ENCODE results near the gene EVX2. TPM values are rescaled to one million over a fixed set of nuclear protein-coding genes. Genes with fewer than 3 reads are reported as not detected.

The EVX2 gene
- total RNA-seq = not detected

- ATAC-seq (no peak), DNase-seq (no peak)
- peaks cover 12% of the 10 kb centered on the region for H3K4me1 Mint-ChIP-seq (ENCODE audit: low read depth)
- peak within 1 kb of the TSS; percentile 28 for H3K4me3 Mint-ChIP-seq
- H3K27ac Mint-ChIP-seq = no peak within 1 kb of the TSS
- ChIA-PET POLR2A (no interaction called here), CTCF (interaction anchor here (1.3 kb wide), 1 partner anchor 43 kb away, joined by 3 read pairs; no protein-coding TSS in a partner anchor)
- peaks cover 86% of the 10 kb centered on the region for H3K27me3 Mint-ChIP-seq
- no peak for TF ChIP-seq CTCF (IDR thresholded peaks at IDR 0.05)
- intact Hi-C loops (cut with micrococcal nuclease) = no loop called here
- H3K9me3 Mint-ChIP-seq = peaks cover 18% of the 10 kb centered on the region
- peaks cover 25% of the 10 kb centered on the region for H3K36me3 Mint-ChIP-seq (ENCODE audit: low read depth)
Observed at GRCh38 chr2:176083796-176084261, at the start of gene EVX2. Gene EVX2, minus strand, starts transcription at chr2:176083962. Its CDS starts 186 bp downstream, at chr2:176083776.

- ChIA-PET CTCF (interaction anchor here (0.9 to 9.8 kb wide), 7 partner anchors 20 to 1015 kb away, joined by 3 to 95 read pairs (median 3); no protein-coding TSS in a partner anchor), POLR2A (interaction anchor here (0.7 kb wide), 1 partner anchor 386 kb away, joined by 3 read pairs; no protein-coding TSS in a partner anchor)
- ATAC-seq = no peak
- no peaks in the 10 kb centered on the region for H3K36me3 Mint-ChIP-seq (ENCODE audit: low read depth)
- no peak for DNase-seq
- no peaks in the 10 kb centered on the region for H3K9me3 Mint-ChIP-seq
- intact Hi-C loops (cut with micrococcal nuclease) = loop anchor here (5.0 kb wide), 2 partner anchors 39 to 504 kb away; no protein-coding TSS in a partner anchor
- no peak overlapping the region for H3K27ac Mint-ChIP-seq
- peaks cover 78% of the 10 kb centered on the region for H3K27me3 Mint-ChIP-seq
- H3K4me1 Mint-ChIP-seq (ENCODE audit: low read depth) = peaks cover 26% of the 10 kb centered on the region
- no peak for TF ChIP-seq CTCF (IDR thresholded peaks at IDR 0.05)
- H3K4me3 Mint-ChIP-seq = no peak overlapping the region
Observed at GRCh38 chr2:176133389-176133788, 49.6 kb upstream of the EVX2 start.

- no peaks in the 10 kb centered on the region for H3K36me3 Mint-ChIP-seq (ENCODE audit: low read depth)
- peak overlapping the region; percentile 64 for H3K4me3 Mint-ChIP-seq
- peaks cover 78% of the 10 kb centered on the region for H3K27me3 Mint-ChIP-seq
- ATAC-seq (no peak), DNase-seq (no peak)
- H3K9me3 Mint-ChIP-seq = no peaks in the 10 kb centered on the region
- no peak overlapping the region for H3K27ac Mint-ChIP-seq
- peaks cover 32% of the 10 kb centered on the region for H3K4me1 Mint-ChIP-seq (ENCODE audit: low read depth)
- no peak for TF ChIP-seq CTCF (IDR thresholded peaks at IDR 0.05)
- ChIA-PET POLR2A (interaction anchor here (0.6 to 1.6 kb wide), 7 partner anchors 10 to 1908 kb away, joined by 3 to 4 read pairs (median 3); partner anchors contain the start of gene HOXD9), CTCF (interaction anchor here (0.6 to 9.8 kb wide), 17 partner anchors 8 to 1016 kb away, joined by 3 to 95 read pairs (median 4); no protein-coding TSS in a partner anchor)
- intact Hi-C loops (cut with micrococcal nuclease) = loop anchor here (5.0 kb wide), 2 partner anchors 40 to 505 kb away; no protein-coding TSS in a partner anchor
Observed at GRCh38 chr2:176132205-176133171, 48.7 kb upstream of the EVX2 start.

- intact Hi-C loops (cut with micrococcal nuclease) = loop anchor here (5.0 kb wide), 2 partner anchors 40 to 505 kb away; no protein-coding TSS in a partner anchor
- Mint-ChIP-seq H3K4me3 (peak overlapping the region; percentile 64), H3K4me1 (ENCODE audit: low read depth) (peaks cover 35% of the 10 kb centered on the region), H3K9me3 (no peaks in the 10 kb centered on the region), H3K36me3 (ENCODE audit: low read depth) (no peaks in the 10 kb centered on the region), H3K27ac (no peak overlapping the region), H3K27me3 (peaks cover 77% of the 10 kb centered on the region)
- TF ChIP-seq CTCF (IDR thresholded peaks at IDR 0.05) = no peak
- ATAC-seq (no peak), DNase-seq (no peak)
- ChIA-PET CTCF (interaction anchor here (0.6 to 9.8 kb wide), 12 partner anchors 9 to 621 kb away, joined by 3 to 95 read pairs (median 5); no protein-coding TSS in a partner anchor), POLR2A (interaction anchor here (0.8 to 1.6 kb wide), 3 partner anchors 10 to 58 kb away, joined by 3 to 4 read pairs (median 3); partner anchors contain the start of gene HOXD9)
Observed at GRCh38 chr2:176131848-176132158, 48.0 kb upstream of the EVX2 start.
